ENCODE results near the gene LEAP2. TPM values are rescaled to one million over a fixed set of nuclear protein-coding genes. Genes with fewer than 3 reads are reported as not detected.
A peak's percentile ranks its signal among the peaks of the same experiment; 100 is the strongest.

LEAP2 gene
- total and polyA plus RNA-seq, 7 donors = 0.51 to 2.7 (median 0.91) TPM

GRCh38 chr5:132877466-132877865 lies 4.0 kb downstream of the LEAP2 start:
- no peak for DNase-seq
- H3K36me3 ChIP-seq (ENCODE audit: insufficient read depth in 1 of 2, low read depth in 1 of 2) = peaks cover 6 to 82% of the 10 kb centered on the region in 2 donors
- TF ChIP-seq CTCF (IDR thresholded peaks at IDR 0.05) = no peak
- ATAC-seq = no peak
- no peaks in the 10 kb centered on the region for H3K27me3 ChIP-seq (ENCODE audit: insufficient read depth in 3 of 3, low read length in 2 of 3)
- intact Hi-C loops (cut with DNase I) = no loop called here
- no peaks in the 10 kb centered on the region for H3K9me3 ChIP-seq
- peaks cover 28% of the 10 kb centered on the region for H3K4me1 ChIP-seq
- 72 to 84% (median 73%) methylated on average over 2 of the region's 2 CpGs for WGBS, 3 donors
- H3K27ac ChIP-seq = peak overlapping the region; percentile 61
- no peak overlapping the region for H3K4me3 ChIP-seq

GRCh38 chr5:132877938-132878337 lies 4.5 kb downstream of the LEAP2 start:
- peak overlapping the region; percentile 61 for H3K27ac ChIP-seq
- ATAC-seq = peak; percentile 88 to 97 (median 94)
- peaks cover 6 to 83% of the 10 kb centered on the region in 2 donors for H3K36me3 ChIP-seq (ENCODE audit: insufficient read depth in 1 of 2, low read depth in 1 of 2)

GRCh38 chr5:132883261-132883834 lies 9.9 kb downstream of the LEAP2 start:
- Histone ChIP-seq H3K9me3 (no peaks in the 10 kb centered on the region), H3K27ac (no peak overlapping the region), H3K4me3 (no peak overlapping the region), H3K27me3 (ENCODE audit: insufficient read depth in 3 of 3, low read length in 2 of 3) (no peaks in the 10 kb centered on the region), H3K4me1 (peaks cover 3% of the 10 kb centered on the region), H3K36me3 (ENCODE audit: insufficient read depth in 1 of 2, low read depth in 1 of 2) (peaks cover 13 to 93% of the 10 kb centered on the region in 2 donors)
- 41 to 48% (median 42%) methylated on average over 2 of the region's 2 CpGs for WGBS, 3 donors
- intact Hi-C loops (cut with DNase I) = loop anchor here (5.0 to 10.0 kb wide), 5 partner anchors 51 to 364 kb away; partner anchors contain the start of gene SHROOM1 (in 1 of the 2)
- ATAC-seq = peak; percentile 74 to 86 (median 82)
- no peak for DNase-seq
- peak; percentile 66 for TF ChIP-seq CTCF (IDR thresholded peaks at IDR 0.05)

More at GRCh38 chr5:132877938-132878337, 4.5 kb downstream of the LEAP2 start:
- H3K4me1 ChIP-seq = peaks cover 23% of the 10 kb centered on the region
- WGBS, 3 donors = 27 to 40% (median 33%) methylated on average over 3 of the region's 3 CpGs
- DNase-seq = peak in 1 of 2 donors; percentile 69
- no peak for TF ChIP-seq CTCF (IDR thresholded peaks at IDR 0.05)
- H3K9me3 ChIP-seq = no peaks in the 10 kb centered on the region
- H3K27me3 ChIP-seq (ENCODE audit: insufficient read depth in 3 of 3, low read length in 2 of 3) = no peaks in the 10 kb centered on the region
- intact Hi-C loops (cut with DNase I) = no loop called here
- no peak overlapping the region for H3K4me3 ChIP-seq

GRCh38 chr5:132884548-132884947 lies 11.1 kb downstream of the LEAP2 start:
- H3K4me3 ChIP-seq = no peak overlapping the region
- 77 to 86% (median 78%) methylated on average over 2 of the region's 2 CpGs for WGBS, 3 donors
- peaks cover 13 to 100% of the 10 kb centered on the region in 2 donors for H3K36me3 ChIP-seq (ENCODE audit: insufficient read depth in 1 of 2, low read depth in 1 of 2)
- H3K27me3 ChIP-seq (ENCODE audit: insufficient read depth in 3 of 3, low read length in 2 of 3) = no peaks in the 10 kb centered on the region
- TF ChIP-seq CTCF (IDR thresholded peaks at IDR 0.05) = no peak
- DNase-seq (no peak), ATAC-seq (no peak)
- no peaks in the 10 kb centered on the region for H3K4me1 ChIP-seq
- no peaks in the 10 kb centered on the region for H3K9me3 ChIP-seq
- intact Hi-C loops (cut with DNase I) = loop anchor here (5.0 to 10.0 kb wide), 5 partner anchors 52 to 363 kb away; partner anchors contain the start of gene SHROOM1 (in 1 of the 2)
- no peak overlapping the region for H3K27ac ChIP-seq
